22Rv1 (cell line): ENCODE results near the gene SBNO2.

Source experiments
- ZFX ChIP-seq: fragments of 450-650 bp; IDR thresholded peaks from 2 replicates; pipeline ENCODE4 v1.6.1; 2017; ENCODE audit warnings: antibody characterized with exemption, borderline replicate concordance
- TF ChIP-seq, protein P1 (sequence below): fragments of 450-650 bp; IDR thresholded peaks from 2 replicates; pipeline ENCODE4 v1.5.1; 2017; ENCODE audit warnings: mild to moderate bottlenecking

DNA sequence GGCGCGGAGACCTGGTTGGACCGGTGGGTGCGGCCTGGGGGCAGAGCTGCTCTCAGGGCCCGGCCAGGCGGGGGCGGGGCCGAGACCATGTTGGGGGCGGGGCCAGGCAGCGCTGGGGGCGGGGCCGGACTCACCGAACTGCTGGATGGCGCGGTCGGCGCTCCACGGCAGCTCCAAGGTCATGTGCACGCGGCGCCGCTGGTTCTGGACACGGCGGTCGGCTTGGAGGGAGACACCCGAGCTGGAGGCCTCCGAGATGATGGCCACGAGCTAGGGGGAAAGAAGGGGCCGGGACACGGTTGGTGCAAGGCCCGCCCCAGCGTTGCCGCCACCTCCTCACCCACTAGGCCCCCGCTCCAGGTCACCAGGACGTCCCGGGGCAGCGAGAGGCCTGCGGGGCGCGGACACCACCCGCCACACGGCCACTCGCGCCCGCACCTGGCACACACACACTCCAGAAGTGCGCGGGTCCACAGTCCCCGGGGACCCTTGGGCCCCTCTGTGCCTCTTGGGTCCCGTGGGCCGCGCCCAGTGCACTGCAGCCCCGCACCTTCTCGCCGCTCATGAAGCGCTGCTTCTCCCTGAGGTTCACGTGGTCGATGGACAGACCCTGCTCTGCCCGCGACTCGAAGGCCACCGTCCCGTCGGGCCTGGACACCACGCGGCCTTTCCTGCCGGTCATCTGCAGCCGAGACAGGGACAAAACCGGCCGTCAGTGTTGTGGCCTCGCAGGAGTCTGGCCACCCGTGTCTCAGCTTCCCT lies 61.6 kb downstream of the SBNO2 start:
- TF ChIP-seq, protein P1, sequence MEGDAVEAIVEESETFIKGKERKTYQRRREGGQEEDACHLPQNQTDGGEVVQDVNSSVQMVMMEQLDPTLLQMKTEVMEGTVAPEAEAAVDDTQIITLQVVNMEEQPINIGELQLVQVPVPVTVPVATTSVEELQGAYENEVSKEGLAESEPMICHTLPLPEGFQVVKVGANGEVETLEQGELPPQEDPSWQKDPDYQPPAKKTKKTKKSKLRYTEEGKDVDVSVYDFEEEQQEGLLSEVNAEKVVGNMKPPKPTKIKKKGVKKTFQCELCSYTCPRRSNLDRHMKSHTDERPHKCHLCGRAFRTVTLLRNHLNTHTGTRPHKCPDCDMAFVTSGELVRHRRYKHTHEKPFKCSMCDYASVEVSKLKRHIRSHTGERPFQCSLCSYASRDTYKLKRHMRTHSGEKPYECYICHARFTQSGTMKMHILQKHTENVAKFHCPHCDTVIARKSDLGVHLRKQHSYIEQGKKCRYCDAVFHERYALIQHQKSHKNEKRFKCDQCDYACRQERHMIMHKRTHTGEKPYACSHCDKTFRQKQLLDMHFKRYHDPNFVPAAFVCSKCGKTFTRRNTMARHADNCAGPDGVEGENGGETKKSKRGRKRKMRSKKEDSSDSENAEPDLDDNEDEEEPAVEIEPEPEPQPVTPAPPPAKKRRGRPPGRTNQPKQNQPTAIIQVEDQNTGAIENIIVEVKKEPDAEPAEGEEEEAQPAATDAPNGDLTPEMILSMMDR: no peak
- no peak for TF ChIP-seq ZFX
